Dedifferentiated amniotic fluid mesenchymal stem cell (primary cell): ENCODE measurements around the gene POMGNT1.

Source experiments
- DNase-seq: peaks from one replicate; pipeline ENCODE4 v3.0.0-alpha.2; 2016; ENCODE audit errors: extremely low spot score

The POMGNT1 gene

DNA sequence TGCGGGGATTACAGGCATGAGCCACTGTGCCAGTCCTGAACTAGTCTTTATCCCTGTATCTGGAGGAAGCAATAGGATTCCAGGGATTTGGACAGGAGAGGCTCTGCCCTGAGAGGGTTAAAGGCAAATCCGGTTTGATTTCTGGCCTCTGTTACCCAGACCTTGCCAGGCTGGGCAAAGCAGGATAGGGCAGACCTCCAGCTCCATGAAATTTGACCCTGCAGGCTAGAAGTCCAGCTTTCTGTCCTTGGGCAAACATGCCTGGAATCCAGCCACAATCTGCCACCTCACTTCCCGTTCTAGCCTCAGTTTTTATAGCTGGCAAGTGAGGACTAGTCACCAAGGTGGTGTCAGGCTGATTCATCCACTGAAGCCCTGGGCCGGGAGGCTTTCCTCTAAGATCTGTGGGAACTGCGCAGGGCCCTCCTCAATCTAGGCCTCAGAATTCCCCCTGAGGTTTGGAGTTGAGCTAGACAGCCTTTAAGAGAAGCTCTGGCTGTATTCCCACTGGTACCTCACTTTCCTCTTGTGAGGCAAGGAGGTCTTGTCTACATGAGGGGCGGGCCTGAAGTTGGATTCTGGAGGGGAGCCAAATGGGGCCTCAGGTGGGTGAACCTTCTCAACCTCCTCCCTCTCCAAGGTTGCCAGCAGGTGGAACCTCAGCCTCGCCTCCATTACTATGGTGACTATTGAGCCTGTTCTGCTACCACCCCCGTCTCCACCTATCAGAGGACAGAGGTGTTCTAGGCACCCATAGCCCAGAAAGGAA, 15.0 kb downstream of the POMGNT1 start:
- peak; percentile 93 for DNase-seq

DNA sequence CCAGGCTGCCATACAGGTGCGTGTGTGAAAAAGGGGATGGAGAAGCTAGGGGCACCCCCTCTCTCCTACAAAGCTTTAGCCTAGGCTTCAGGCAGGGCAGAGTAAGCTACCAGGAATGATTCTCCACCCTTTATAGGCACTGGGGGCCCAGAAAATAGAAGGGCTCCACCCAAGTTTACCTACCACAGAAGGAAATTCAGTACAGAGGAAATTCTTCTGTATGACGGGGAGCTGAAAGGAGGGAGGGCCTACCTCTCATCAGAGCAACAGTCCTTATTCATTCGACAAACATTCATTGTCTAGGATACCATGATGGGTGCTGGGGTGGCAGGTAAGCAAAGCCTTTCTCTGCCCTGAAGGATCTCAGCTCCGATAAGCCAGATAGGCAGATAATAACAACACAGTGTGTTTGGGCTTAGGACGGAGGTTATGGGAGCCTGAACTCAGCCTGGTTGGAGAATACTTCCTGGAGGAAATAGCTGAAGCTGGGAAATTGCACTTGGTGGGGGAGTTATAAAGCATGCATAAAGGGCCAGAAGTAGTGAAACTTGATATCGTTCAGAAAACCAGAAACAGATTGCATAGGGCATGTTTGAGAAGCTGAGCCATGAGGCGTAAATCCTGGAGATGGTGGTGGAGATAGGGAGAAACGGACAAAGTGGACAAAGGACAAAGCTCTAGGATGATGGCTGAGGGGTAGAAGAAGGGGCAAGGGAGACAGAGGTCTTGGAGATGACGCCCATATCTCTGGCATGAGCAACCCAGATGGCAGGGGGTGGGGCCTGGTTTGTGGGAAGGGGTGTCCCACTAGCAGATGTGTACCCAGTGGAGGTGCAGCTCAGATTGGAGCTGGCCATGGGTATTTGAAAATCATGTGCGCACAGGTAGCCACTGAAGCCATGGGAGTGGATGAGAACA, 16.6 kb downstream of the POMGNT1 start:
- peak; percentile 59 for DNase-seq

DNA sequence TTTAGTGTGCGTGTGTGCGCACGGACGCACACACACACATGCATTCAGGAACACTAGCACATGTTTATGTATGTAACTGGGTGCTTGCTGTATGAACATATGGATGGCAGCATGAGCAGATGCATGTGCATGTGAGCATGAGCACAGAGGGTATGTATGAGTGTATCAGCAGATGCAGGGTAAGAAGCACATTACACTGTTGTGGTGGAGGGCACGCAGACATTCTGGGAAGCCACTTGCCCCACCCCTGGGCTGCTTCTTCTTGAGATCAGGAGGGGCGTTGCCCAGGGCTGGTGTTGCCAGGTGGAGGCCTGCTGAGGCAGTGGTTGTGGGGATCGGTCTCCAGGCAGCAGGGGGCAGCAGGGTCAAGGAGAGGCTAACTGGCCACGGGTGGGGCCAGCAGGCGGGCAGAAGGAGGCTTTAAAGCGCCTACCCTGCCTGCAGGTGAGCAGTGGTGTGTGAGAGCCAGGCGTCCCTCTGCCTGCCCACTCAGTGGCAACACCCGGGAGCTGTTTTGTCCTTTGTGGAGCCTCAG, 18.1 kb downstream of the POMGNT1 start:
- DNase-seq, result no peak

DNA sequence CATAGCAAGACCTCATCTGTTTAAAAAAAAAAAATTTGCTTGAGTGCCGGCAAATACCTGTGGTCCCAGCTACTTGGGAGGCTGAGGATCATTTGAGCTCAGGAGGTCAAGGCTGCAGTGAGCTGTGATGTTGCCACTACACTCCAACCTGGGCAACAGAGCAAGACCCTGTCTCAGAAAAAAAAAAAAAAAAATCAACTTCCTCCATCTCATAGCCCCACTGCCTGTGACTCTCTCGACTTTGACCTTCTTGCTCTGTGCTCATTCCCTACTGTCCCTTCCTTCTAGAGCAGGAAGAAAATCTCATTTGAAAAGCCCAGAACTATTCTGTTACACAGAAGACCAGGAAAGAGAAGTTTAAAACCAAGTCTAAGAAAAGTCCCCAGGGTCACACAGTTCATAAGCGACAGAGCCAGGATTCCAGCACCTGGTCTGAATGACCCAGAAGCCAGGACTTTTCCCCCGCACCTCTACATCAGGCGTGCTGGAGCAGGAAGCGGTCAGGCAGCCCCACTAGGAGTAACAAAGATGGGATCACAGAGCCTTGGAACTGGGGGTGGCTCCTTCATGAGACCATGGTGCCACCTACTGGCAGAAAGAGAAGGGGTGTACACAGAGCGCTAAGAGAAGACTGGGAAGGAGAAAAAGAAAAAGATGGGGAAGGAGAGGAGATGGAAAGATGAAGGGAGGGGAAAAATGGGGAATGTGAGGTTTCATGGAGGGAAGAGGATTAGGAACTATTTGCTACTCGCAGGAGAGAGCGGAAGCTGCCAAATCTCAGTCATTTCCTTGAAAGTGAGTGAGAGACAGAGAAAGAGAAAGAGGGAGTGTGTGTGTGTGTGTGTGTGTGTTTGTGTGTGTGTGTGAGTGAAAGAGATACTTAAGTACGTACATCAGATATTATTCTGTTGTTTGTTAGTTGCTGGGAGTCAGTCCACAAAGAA, 18.8 kb downstream of the POMGNT1 start:
- peak; percentile 89 for DNase-seq

DNA sequence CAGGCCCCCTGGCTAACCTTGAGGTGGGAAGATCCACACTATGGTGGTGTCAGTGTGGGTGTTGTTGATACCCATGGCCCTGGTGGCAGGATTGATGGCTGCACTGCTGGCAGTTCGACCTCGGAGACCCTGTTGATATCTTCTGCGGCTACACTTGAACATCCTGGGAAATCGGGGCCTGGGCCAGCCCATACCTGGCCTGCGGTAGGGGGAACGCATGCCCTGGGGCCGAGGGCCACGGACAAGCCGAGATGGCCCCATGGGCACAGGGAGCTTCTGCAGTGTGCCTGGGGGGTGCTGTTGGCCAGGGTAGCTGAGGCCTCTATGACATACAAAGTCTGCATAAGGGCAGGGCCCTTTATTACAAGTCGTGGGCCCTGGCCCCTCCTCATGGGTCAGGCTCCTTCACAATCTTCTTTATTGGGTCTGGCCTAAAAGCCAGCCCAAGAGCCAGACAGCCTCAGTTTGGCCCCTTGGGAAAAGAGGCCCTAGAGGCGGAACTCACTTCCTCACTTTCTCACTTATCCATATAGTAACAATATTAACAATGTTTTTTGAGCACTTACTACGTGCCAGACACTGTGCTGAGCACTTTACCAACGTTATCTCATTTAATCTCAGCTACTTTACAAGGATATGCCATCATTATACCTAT, 21.9 kb downstream of the POMGNT1 start, which contains the start of gene P3R3URF:
Gene P3R3URF, minus strand, starts transcription at position 278 of the 655 bp plus-strand sequence. Its CDS starts 17 bp downstream, at position 261.
- DNase-seq, result no peak

DNA sequence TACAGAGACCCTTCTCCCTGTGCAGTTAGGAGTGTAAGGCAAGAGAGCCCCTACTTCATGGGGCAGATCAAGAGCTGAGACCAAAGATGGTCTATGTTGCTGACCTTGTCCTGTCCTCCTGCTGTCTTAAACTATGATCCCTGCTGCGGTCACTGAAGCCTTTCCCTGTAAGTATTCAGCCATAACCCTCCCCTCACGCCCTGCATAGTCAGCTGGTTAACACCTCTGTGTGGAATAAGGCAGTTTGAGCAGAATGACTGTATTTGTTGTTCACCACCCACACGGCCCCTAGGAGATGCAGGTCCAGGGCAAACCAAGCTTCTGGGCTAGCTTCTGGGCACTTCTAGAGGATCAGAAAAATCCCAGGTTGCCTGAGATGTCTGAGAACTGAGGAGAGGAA, 23.0 kb downstream of the POMGNT1 start:
- no peak for DNase-seq

DNA sequence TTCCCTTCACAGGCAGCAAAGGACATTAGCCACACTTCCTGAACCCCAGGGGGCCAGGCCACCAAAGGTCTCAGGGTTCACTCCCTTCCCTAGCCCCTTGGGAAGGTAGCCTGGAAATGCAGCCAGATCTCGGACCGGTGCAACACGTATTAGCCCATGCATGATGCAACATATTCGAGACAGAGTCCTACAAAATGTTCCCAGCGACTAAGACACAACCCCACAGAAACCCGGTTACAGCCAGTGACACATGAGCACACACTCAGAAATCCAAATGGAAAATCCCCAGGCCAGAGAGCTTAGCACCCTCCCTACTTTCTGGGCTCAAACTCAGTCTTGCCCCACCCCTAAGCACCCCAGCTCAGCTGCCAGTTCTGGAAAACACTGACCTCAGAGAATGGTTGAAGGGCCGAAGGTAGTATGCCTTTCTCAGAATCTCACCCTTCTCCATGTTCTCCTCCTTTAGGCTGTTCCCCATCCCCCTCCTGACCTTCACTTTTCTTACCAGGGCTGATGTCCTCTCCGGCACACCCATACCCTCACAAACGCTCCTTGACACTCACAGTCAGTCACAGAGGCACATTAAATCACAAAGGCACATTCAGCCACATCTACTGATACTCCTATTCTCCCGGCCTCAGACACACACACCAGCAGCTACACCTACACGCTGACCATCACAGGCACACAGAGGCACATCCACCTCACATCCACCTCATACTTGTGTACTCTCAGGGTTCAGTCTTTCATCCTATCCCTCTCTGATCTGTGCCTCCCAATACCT, 23.6 kb downstream of the POMGNT1 start, which contains the start of gene TSPAN1:
Gene TSPAN1, plus strand, starts transcription at position 640 of the 784 bp plus-strand sequence. CDS start 6,021 bp downstream, outside the sequence.
- peak; percentile 60 for DNase-seq

DNA sequence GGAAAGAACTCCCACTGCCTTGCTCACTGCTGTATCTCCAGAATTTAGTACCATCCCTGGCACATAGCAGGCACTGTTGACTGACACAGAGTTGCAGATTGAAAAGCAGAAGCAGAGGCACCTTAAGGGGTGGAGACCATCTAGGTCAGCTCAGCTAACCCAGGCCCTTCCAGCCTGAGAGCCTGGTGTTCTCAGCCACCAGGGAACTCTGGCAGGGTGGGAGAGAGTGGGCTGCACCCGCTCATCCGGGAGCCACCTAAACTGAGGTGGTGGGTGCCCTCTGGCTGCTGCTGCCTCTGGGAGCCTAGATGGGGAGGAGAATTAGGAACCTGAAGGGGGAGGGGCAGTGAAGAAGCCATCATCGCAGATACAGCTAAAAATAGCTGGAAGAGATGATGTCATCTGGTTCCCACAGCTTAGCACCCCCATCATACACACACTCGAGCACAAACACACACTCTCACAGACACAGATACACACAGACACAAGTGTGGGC, 24.8 kb downstream of the POMGNT1 start:
- DNase-seq, result no peak

DNA sequence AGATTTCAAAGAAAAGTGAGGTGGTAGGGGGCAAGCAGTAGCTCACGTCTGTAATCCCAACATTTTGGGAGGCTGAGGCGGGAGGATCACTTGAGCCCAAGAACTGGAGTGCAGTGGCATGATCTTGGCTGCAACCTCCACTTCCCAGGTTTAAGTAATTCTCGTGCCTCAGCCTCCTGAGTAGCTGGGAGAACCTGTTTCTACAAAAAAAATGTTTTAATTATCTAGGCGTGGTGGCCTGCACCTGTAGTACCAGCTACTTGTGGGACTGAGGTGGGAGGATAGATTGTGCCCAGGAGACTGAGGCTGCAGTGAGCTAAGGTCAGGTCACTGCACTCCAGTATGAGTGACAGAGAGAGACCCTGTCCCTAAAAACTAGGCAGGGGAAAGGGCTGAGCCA, 25.9 kb downstream of the POMGNT1 start:
- DNase-seq, result no peak

DNA sequence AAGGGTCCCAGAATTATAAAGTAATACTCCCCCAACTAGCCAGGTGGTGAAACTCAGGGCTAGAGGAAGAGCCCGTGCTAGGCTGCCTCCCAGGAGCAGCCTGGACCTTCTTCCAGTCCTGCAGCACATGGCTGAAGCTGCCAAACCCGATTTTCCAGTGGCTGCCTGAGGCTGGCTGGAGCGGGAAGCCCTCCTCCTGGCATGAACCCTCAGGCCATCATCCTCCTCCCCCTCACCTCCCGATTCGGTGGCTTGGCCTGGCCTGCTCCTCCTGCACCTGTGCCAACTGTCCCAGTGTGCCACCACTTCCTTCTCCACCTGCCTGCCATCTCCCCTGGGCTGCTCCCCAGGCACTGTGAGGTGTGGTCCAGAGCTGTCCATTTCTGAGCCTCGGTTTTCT, 26.4 kb downstream of the POMGNT1 start:
- DNase-seq, result no peak

DNA sequence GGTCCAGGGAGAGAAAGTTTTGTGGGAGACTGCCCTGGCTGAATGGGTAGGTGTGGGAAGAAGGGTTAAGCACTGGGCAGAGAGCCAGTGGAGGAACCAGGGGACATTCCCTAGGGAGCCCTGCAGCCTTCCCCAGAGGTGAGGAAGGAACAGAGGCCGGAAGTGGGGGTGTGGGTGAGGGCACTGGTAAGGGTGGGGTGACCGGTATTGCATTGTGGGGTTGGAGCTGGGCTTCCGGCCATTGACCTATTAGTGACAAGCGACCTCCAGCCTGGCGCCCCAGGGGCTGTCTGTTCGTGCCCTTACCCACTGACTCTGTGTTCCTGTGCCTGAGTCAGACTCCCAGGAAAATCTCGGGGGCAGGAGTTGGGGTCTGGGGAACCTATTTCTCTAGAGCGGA, 26.9 kb downstream of the POMGNT1 start:
- no peak for DNase-seq

DNA sequence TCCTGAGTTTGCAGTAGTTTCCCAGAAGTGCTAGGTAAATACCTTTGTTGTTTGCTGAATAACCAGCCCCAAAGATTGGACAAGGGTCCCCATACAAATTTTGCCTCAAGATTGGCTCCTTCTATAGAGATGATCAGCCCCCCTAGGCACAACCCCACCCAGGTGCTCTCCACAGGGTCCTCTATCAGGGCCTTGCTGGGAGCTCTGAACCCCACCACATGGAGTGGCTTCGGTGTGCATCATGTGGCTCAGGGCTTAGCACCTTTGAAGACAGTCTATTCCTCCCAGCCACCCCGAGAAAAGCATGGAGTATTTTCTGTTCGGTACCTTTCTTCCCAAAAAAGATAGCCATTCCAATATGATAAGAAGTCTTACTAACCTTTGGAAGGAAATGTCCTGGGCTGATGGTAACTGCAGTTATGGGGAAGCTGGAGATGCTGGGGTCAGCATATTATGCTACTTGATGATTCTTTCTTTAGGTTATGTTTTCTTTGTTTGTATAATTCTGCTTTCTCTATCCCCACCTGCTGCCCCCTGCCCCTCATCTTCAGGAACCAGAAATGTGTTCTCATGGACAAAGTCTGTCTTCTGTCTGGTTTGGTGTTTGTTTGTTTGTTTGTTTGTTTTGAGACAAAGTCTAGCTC, 28.3 kb downstream of the POMGNT1 start:
- DNase-seq, result no peak

DNA sequence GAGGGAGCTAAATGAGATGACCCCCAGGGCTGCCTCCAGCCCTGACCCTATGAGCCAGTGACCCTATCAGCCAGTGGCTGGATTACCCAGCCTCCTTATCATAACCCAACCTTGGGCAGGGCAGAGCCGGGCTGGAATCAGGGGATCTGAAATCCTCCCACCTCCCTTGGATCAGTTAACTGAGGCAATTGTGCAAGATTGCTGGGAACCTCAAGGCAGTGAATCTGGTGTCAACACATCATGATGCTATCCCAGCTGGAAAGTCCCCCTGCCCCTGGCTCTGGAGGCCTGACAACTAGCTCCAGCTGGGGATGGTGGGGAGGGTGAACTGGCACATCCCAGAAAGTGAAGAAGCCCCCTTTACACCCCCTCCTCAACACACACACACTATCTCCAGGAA, 29.8 kb downstream of the POMGNT1 start:
- DNase-seq, result no peak

DNA sequence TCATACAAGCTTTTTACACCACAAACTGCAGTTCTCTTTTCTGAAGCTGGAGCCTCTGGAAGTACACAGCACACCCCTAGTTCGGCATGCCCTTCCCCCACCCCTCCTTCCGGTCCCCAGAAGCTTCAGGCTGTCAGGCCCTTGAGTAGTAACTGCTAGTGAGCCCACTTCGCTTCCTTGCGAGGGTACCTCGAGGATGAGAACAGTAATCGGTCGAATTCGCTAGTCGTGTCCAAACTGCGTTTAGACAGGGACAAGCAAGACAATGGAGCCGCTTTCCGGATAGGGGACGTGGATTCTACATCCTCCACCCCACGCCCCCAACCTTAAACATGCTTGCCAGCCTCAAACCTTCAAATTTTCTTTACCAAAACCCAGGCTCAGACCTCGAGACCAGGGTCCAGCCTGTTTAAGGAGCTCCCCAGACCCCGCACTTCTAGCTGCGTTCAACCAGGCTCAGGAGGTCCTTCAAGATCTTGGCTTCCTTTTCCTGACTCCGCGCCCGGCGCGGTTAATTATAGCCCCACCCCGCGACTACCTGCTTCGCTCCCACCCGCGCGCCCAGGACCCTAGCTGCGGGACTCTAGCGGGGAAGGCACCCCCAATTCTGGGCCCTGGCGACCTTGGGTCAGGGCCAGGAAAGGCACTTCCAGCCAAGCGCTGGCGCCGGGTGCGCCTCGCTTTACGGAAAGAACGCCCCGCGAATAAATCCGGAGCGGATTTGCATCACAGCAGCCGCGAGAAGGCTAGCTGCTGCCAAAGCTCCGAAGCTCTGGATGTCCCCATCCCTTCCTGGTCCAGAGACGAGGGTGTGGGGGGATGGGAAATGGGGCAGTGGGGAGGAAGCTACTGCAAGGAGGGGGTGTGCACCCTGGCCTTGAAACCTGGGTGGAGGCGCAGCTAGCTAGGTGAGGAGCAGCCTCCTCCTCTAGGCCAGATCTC, 31.4 kb downstream of the POMGNT1 start:
- no peak for DNase-seq

DNA sequence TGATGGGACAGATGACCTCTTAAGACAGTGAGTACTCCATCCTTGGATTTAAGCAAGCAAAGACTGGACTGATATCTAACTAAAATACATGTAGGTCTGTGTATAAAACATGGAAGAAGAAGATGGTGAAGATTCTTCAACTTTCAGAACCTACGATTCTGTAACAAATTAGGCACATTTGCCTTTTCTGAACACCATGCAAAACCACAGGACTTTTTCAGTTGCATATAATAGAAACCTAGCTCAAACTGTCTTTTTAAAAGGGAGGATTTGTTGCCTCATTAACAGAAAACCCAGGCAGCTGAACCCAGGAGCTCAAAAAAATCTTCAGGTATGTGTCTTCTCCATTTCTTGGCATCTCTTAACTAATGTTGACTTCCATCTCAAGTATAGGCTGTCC, 38.0 kb downstream of the POMGNT1 start:
- DNase-seq, result no peak

DNA sequence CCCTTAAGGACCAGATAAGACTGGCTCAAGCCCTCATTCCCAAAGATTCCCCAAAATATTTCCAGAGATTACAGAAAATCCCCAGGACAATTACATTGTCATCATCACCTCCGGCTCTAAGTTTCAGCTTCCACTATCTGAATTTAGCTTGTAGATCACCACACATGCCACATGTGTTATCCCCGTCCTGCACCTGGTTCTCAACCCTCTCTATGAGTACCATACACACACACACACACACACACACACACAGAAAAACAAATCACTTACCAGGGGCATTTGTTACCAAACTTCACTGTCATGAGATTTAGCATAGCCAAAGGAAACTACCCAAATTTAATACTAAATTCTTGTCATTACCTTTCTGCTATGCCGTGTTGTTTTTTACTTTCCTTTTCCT, 38.7 kb downstream of the POMGNT1 start:
- no peak for DNase-seq

DNA sequence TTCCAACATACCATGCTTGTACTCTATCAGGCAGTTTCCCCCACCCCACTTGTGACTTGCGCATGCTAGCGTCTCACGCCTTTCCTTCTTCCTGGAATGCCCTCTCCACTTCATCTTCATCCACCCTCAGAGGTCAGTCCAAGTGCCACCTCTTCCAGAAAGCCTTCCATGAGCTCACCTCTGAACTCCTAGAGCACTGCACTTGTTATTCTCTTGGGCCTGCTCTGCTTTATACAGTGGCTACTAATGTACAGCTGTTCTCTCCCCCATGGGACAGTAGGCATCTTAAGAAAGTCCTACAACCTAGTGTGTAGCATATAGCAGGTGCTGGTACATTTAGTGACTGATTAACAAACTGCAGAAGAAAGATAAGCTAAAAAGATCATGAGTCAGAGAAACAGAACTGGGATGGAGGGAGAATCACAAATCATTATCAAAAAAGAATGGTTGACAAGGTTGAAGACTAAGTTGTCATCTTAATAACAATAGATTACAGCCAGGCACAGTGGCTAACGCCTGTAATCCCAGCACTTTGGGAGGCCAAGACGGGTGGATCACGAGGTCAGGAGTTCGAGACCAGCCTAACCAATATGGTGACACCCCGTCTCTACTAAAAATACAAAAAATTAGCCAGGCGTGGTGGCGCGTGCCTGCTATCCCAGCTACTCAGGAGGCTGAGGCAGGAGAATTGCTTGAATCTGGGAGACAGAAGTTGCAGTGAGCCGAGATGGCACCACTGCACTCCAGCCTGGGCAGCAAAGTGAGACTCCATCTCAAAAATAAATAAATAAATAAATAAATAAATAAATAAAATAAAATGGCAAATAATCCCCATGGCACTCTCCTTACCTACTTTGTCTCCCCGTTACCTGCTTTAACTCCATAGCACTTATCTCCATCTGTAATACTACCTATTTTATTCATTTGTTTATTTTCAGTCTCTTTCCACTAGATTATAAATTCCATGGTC, 39.6 kb downstream of the POMGNT1 start:
- DNase-seq, result no peak
